ENCODE measurements around the gene KAZN.

The KAZN gene

GRCh38 chr1:14957375-14958098 lies 359.1 kb downstream of the KAZN start:
- Histone ChIP-seq H3K9me2 (replicated peaks; ENCODE audit: low read depth, low read length) (no peaks in the 10 kb centered on the region), H3K27me3 (ENCODE audit: insufficient read depth, low read length, poor library complexity, severe bottlenecking) (no peaks in the 10 kb centered on the region), H3F3A (ENCODE audit: low read depth) (no peaks in the 10 kb centered on the region), H3K36me3 (ENCODE audit: insufficient read depth, low read length) (no peaks in the 10 kb centered on the region), H3K4me1 (ENCODE audit: insufficient read depth, low read length, poor library complexity, severe bottlenecking) (no peaks in the 10 kb centered on the region), H4K20me1 (ENCODE audit: insufficient read depth, low read length, poor library complexity, severe bottlenecking) (no peaks in the 10 kb centered on the region), H3K4me3 (ENCODE audit: low read length, poor library complexity, severe bottlenecking) (no peak overlapping the region), H2AFZ (ENCODE audit: low read length) (no peak overlapping the region), H3K9ac (ENCODE audit: low read depth, low read length, poor library complexity, severe bottlenecking) (no peak overlapping the region), H3K79me2 (ENCODE audit: insufficient read depth, low read length) (no peaks in the 10 kb centered on the region), H3K4me2 (ENCODE audit: low read depth, low read length, poor library complexity, severe bottlenecking) (no peak overlapping the region), H3K9me3 (ENCODE audit: insufficient read depth, low read depth, low read length) (no peaks in the 10 kb centered on the region; the same call in 1 of the 2 replicates)
- no peak for TF ChIP-seq EZH2phosphoT487 (IDR thresholded peaks at IDR 0.05; ENCODE audit: borderline replicate concordance)
- TF ChIP-seq, protein P1, sequence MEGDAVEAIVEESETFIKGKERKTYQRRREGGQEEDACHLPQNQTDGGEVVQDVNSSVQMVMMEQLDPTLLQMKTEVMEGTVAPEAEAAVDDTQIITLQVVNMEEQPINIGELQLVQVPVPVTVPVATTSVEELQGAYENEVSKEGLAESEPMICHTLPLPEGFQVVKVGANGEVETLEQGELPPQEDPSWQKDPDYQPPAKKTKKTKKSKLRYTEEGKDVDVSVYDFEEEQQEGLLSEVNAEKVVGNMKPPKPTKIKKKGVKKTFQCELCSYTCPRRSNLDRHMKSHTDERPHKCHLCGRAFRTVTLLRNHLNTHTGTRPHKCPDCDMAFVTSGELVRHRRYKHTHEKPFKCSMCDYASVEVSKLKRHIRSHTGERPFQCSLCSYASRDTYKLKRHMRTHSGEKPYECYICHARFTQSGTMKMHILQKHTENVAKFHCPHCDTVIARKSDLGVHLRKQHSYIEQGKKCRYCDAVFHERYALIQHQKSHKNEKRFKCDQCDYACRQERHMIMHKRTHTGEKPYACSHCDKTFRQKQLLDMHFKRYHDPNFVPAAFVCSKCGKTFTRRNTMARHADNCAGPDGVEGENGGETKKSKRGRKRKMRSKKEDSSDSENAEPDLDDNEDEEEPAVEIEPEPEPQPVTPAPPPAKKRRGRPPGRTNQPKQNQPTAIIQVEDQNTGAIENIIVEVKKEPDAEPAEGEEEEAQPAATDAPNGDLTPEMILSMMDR (conservative IDR thresholded peaks at IDR 0.05; ENCODE audit: low read length): no peak

GRCh38 chr1:14958249-14959058 lies 360.0 kb downstream of the KAZN start:
- Histone ChIP-seq H3K79me2 (ENCODE audit: insufficient read depth, low read length) (no peaks in the 10 kb centered on the region), H3K36me3 (ENCODE audit: insufficient read depth, low read length) (no peaks in the 10 kb centered on the region), H4K20me1 (ENCODE audit: insufficient read depth, low read length, poor library complexity, severe bottlenecking) (no peaks in the 10 kb centered on the region), H3K9me2 (replicated peaks; ENCODE audit: low read depth, low read length) (no peaks in the 10 kb centered on the region), H3K27me3 (ENCODE audit: insufficient read depth, low read length, poor library complexity, severe bottlenecking) (no peaks in the 10 kb centered on the region), H3F3A (ENCODE audit: low read depth) (no peaks in the 10 kb centered on the region), H3K9ac (ENCODE audit: low read depth, low read length, poor library complexity, severe bottlenecking) (no peak overlapping the region), H3K4me1 (ENCODE audit: insufficient read depth, low read length, poor library complexity, severe bottlenecking) (no peaks in the 10 kb centered on the region), H3K4me2 (ENCODE audit: low read depth, low read length, poor library complexity, severe bottlenecking) (no peak overlapping the region), H3K4me3 (ENCODE audit: low read length, poor library complexity, severe bottlenecking) (no peak overlapping the region), H3K9me3 (ENCODE audit: insufficient read depth, low read depth, low read length) (no peaks in the 10 kb centered on the region; the same call in 1 of the 2 replicates), H2AFZ (ENCODE audit: low read length) (no peak overlapping the region)
- TF ChIP-seq, protein P1 (conservative IDR thresholded peaks at IDR 0.05; ENCODE audit: low read length): no peak
- TF ChIP-seq EZH2phosphoT487 (IDR thresholded peaks at IDR 0.05; ENCODE audit: borderline replicate concordance): no peak

DNA sequence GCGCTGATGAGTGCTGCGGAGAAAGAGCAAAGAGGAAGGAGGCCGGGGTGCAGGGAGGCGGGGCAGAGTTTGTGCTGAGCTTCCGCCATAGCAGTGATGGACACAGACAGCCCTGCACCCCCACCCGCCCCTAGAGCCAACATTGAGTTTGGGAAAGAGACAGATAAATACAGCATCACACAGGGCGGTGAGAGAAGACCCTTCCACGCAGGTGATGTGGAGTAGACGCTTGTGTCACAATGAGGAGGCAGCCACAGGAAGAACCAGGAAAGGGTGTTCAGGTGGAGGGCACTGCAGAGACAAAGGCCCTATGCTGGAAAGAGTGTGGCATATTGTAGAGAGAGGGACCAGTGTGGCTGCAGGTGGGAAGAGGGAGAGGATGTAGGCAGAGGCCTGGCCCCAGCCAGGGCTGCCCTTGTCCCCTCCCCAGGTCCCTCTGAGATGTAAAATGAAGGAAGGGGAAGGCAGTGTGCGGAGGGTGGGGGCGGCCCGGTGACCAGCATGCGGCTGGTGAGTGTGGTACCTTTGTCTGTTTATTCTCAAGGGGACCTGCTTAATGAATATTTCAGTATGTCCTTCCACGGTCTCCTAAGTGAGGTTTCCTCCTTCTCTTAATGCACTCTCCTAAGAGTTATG lies 360.7 kb downstream of the KAZN start:
- H3K9ac ChIP-seq (ENCODE audit: low read depth, low read length, poor library complexity, severe bottlenecking): no peak overlapping the region
- H3K9me3 ChIP-seq (ENCODE audit: insufficient read depth, low read depth, low read length): no peaks in the 10 kb centered on the region; the same call in 1 of the 2 replicates
- no peaks in the 10 kb centered on the region for H3F3A ChIP-seq (ENCODE audit: low read depth)
- no peaks in the 10 kb centered on the region for H3K4me1 ChIP-seq (ENCODE audit: insufficient read depth, low read length, poor library complexity, severe bottlenecking)
- H3K79me2 ChIP-seq (ENCODE audit: insufficient read depth, low read length): no peaks in the 10 kb centered on the region
- no peaks in the 10 kb centered on the region for H3K9me2 ChIP-seq (replicated peaks; ENCODE audit: low read depth, low read length)
- no peaks in the 10 kb centered on the region for H3K27me3 ChIP-seq (ENCODE audit: insufficient read depth, low read length, poor library complexity, severe bottlenecking)
- no peak overlapping the region for H3K4me2 ChIP-seq (ENCODE audit: low read depth, low read length, poor library complexity, severe bottlenecking)
- H3K36me3 ChIP-seq (ENCODE audit: insufficient read depth, low read length): no peaks in the 10 kb centered on the region
- H3K4me3 ChIP-seq (ENCODE audit: low read length, poor library complexity, severe bottlenecking): no peak overlapping the region
- no peak for TF ChIP-seq EZH2phosphoT487 (IDR thresholded peaks at IDR 0.05; ENCODE audit: borderline replicate concordance)
- TF ChIP-seq, protein P1 (conservative IDR thresholded peaks at IDR 0.05; ENCODE audit: low read length): no peak
- H4K20me1 ChIP-seq (ENCODE audit: insufficient read depth, low read length, poor library complexity, severe bottlenecking): no peaks in the 10 kb centered on the region
- H2AFZ ChIP-seq (ENCODE audit: low read length): no peak overlapping the region
